ENCODE measurements around the gene MZF1.

Gene MZF1

DNA sequence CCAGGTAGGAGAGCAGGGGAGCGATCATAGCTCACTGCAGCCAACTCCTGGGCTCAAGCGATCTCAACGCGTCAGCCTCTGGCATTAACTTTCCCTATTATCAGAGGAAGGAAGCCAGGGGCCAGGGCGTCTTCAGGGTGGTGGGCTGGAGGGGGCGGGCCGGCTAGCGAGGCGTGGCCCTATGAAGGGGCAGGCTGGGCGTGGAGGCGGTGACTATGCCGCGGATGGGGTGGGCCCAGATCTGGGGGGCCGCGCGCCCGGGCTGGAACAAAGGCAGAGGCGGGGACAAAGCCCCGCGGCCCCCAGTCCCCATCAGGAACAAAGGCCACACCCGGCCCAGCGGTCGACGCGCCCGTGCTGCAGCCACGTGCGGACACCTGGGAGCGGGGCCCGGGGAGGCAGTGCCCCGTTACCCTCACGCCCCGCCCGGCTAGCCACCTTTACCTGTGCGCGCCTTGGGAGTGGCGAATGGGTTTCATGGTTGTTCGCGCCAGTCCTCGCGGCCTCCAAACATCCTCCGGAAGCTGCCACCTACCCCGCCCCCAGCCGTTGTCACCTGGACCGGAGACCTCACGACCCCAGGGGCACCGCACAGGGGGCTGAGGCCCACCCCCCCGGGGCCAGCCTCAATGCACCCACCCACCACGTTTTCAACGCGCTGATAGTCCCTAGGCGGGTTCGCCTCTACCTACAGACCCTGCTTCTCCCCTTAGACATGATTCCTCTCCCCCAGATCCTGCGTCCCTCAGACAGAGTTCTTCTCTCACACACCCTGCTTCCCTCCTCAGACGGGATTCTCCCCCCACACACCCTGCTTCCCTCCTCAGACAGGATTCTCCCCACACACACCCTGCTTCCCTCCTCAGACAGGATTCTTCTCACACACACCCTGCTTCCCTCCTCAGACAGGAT lies 34.6 kb downstream of the MZF1 start:
- Histone ChIP-seq H3K27ac (no peak overlapping the region), H3K4me1 (ENCODE audit: control insufficient read depth in 1 of 2, insufficient read depth in 1 of 2, low read depth in 1 of 2, low read length in 1 of 2) (peaks cover 17 to 19% of the 10 kb centered on the region in 2 experiments), H3K36me3 (no peaks in the 10 kb centered on the region), H3K9me3 (no peaks in the 10 kb centered on the region), H3K27me3 (peaks cover 49% of the 10 kb centered on the region), H3K4me3 (ENCODE audit: low read depth in 1 of 2, low read length in 1 of 2) (peak overlapping the region; percentile 23 to 56)
- TF ChIP-seq, protein P1, sequence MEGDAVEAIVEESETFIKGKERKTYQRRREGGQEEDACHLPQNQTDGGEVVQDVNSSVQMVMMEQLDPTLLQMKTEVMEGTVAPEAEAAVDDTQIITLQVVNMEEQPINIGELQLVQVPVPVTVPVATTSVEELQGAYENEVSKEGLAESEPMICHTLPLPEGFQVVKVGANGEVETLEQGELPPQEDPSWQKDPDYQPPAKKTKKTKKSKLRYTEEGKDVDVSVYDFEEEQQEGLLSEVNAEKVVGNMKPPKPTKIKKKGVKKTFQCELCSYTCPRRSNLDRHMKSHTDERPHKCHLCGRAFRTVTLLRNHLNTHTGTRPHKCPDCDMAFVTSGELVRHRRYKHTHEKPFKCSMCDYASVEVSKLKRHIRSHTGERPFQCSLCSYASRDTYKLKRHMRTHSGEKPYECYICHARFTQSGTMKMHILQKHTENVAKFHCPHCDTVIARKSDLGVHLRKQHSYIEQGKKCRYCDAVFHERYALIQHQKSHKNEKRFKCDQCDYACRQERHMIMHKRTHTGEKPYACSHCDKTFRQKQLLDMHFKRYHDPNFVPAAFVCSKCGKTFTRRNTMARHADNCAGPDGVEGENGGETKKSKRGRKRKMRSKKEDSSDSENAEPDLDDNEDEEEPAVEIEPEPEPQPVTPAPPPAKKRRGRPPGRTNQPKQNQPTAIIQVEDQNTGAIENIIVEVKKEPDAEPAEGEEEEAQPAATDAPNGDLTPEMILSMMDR (IDR thresholded peaks at IDR 0.05): no peak

DNA sequence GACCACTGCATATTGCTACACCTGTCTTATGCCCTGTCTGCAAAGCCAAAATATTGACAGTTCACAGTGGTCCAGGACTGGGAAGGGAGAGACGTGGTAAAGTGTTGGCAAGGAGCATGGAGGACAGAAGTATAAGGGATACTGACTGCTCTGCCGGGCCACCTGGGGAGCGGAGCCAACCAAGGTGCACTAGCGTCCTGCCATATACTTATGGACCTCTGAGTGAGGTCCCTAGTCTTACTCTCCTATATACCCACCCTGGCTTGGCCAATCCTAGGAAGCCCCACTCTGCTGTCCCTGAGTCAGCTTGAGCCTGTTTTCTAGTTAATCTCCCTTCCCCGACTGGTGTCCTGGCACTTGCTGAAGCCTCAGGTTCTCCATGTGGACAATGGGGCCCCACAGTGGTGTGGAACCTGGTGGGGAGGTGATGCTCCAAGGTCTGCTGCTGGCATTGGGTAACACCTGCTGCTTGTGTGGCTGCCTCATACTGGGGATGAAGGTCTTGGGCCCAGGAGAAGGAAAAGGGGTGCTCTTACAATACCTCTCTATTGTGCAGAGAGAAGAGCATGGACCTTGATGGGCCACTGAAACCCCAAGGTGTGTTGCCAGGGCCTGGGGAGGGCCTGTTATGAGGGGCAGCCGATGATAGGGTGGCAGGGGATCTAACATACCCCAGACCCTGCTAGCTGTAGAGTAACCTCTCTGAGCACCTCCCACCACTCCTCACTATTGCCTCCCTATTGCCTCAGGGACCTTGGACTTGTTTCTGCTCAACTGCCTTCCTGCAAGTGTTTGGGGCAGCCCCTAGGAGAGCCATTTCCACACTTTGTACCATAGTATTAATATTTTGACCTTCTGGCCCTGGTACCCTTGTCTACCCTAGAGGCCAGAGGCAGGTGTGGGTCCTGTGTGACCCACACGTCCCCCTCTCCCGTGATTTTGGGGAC lies 36.0 kb downstream of the MZF1 start:
- peaks cover 13 to 14% of the 10 kb centered on the region in 2 experiments for H3K4me1 ChIP-seq (ENCODE audit: control insufficient read depth in 1 of 2, insufficient read depth in 1 of 2, low read depth in 1 of 2, low read length in 1 of 2)

DNA sequence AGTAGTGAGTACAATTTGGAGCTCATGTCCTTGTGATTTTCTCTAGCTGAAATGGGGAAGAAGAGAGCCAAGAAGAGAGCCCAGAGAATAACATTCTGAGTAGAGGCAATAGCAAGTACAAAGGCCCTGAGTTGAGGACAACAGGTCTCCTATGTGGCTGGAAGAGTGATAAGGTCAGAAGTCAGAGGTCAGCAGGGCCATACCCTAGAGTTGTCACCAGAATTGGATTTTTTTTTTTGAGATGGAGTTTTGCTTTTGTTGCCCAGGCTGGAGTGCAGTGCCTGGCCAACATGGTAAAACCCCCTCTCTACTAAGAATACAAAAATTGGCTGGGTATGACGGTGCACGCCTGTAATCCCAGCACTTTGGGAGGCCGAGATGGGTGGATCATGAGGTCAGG lies 37.3 kb downstream of the MZF1 start:
- Histone ChIP-seq H3K27ac (no peak overlapping the region), H3K9me3 (no peaks in the 10 kb centered on the region), H3K4me1 (ENCODE audit: control insufficient read depth in 1 of 2, insufficient read depth in 1 of 2, low read depth in 1 of 2, low read length in 1 of 2) (peaks cover 13 to 14% of the 10 kb centered on the region in 2 experiments), H3K36me3 (no peaks in the 10 kb centered on the region), H3K4me3 (ENCODE audit: low read depth in 1 of 2, low read length in 1 of 2) (no peak overlapping the region), H3K27me3 (peaks cover 40% of the 10 kb centered on the region)
- TF ChIP-seq, protein P1 (IDR thresholded peaks at IDR 0.05): no peak

More for the DNA sequence above, 36.0 kb downstream of the MZF1 start:
- H3K4me3 ChIP-seq (ENCODE audit: low read depth in 1 of 2, low read length in 1 of 2): no peak overlapping the region
- peaks cover 42% of the 10 kb centered on the region for H3K27me3 ChIP-seq
- no peaks in the 10 kb centered on the region for H3K9me3 ChIP-seq
- TF ChIP-seq, protein P1 (IDR thresholded peaks at IDR 0.05): no peak
- no peak overlapping the region for H3K27ac ChIP-seq
- no peaks in the 10 kb centered on the region for H3K36me3 ChIP-seq

DNA sequence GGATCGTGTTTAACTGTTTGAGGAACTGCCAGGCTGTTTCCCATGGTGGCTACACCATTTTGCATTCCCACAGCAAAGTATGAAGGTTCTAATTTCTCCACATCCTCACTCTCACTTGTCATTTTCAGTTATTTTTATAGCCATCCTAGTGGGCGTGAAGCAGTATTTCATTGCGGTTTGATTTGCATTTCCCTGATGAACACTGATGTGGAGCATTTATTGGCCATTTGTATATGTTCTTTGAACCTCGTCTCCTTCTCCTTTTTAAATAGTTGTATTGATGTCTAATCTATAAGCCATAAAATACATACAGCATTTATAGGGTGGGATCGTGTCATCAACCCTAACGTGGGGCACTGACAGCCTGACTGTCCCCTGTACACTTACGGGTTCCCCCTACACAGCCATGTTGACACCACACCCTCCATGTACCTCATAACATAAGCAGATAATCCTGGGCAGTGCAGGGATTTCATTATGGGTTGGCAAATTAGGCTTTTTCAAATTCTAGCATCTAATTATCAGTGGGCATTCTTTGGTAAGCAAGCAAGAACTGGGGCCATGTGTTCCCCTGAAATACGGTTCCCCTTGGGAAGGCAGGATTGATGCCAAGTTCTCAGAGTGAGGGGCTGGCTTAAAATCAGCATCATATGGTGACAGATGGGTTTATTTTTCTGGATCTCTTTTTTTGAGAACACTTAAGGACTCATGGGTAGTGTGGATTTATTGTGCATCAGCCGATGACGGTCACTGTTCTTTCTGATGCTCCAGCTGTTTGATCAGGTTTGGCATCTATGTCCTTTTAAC lies 41.9 kb downstream of the MZF1 start:
- Histone ChIP-seq H3K9me3 (no peaks in the 10 kb centered on the region), H3K27me3 (no peaks in the 10 kb centered on the region), H3K36me3 (no peaks in the 10 kb centered on the region), H3K4me3 (ENCODE audit: low read depth in 1 of 2, low read length in 1 of 2) (no peak overlapping the region), H3K27ac (no peak overlapping the region), H3K4me1 (ENCODE audit: control insufficient read depth in 1 of 2, insufficient read depth in 1 of 2, low read depth in 1 of 2, low read length in 1 of 2) (no peaks in the 10 kb centered on the region)
- TF ChIP-seq, protein P1 (IDR thresholded peaks at IDR 0.05): no peak

DNA sequence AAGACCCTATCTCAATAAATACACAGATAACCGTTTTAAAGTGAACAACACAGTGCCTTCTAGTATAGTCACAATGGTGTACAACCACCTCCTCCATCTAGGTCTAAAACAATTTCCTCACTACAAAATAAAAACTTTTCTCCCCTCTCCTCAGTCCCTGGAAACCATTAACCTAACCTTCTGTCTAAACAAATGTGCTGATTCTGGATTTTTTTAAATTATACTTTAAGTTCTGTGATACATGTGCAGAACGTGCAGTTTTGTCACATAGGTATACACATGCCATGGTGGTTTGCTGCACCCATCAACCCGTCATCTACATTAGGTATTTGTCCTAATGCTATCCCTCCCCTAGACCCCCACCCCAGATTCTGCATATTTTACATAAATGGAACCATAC lies 43.7 kb downstream of the MZF1 start:
- H3K4me3 ChIP-seq (ENCODE audit: low read depth in 1 of 2, low read length in 1 of 2): no peak overlapping the region
- no peaks in the 10 kb centered on the region for H3K9me3 ChIP-seq
- H3K27ac ChIP-seq: no peak overlapping the region
- H3K36me3 ChIP-seq: no peaks in the 10 kb centered on the region
- TF ChIP-seq, protein P1 (IDR thresholded peaks at IDR 0.05): no peak
- no peaks in the 10 kb centered on the region for H3K27me3 ChIP-seq
- no peaks in the 10 kb centered on the region for H3K4me1 ChIP-seq (ENCODE audit: control insufficient read depth in 1 of 2, insufficient read depth in 1 of 2, low read depth in 1 of 2, low read length in 1 of 2)
